HepG2 (cell line): Measurements from ENCODE around the gene MARK2. TPM values are rescaled to one million over a fixed set of nuclear protein-coding genes. Genes with fewer than 3 reads are reported as not detected.

Experiments used
- JDP2 ChIP-seq: sonication (generic); formaldehyde crosslinking; IDR thresholded peaks from 2 replicates; pipeline ENCODE4 v1.8.1; 2022; ENCODE audit warnings: missing genetic modification reagents, borderline replicate concordance
- PHF8 ChIP-seq: sonication (generic); formaldehyde crosslinking; IDR thresholded peaks from 2 replicates; pipeline ENCODE4 v1.5.0; 2020; ENCODE audit warnings: missing genetic modification reagents
- PLRG1 ChIP-seq: fragments of 450-650 bp; conservative IDR thresholded peaks from 2 replicates; pipeline ENCODE4 v1.6.1; 2016
- POLR2AphosphoS2 ChIP-seq: IDR thresholded peaks from 2 replicates; pipeline ENCODE4 v1.6.1; 2011; ENCODE audit warnings: low read depth, low read length, improper control_type of control experiment
- PRPF4 ChIP-seq: fragments of 200-400 bp; formaldehyde crosslinking; IDR thresholded peaks from 2 replicates; pipeline ENCODE4 v1.6.1; 2016; ENCODE audit warnings: low read length, low read depth; ENCODE audit not compliant: poor library complexity, severe bottlenecking
- RAD51 ChIP-seq: fragments of 450-650 bp; IDR thresholded peaks from 2 replicates; pipeline ENCODE4 v1.6.1; 2016; ENCODE audit warnings: borderline replicate concordance
- TP53 ChIP-seq: sonication (generic); formaldehyde crosslinking; conservative IDR thresholded peaks from 2 replicates; pipeline ENCODE4 v1.4.0; 2020; ENCODE audit warnings: missing genetic modification reagents
- ZBTB8A ChIP-seq: sonication (generic); formaldehyde crosslinking; IDR thresholded peaks from 2 replicates; pipeline ENCODE4 v1.4.0; 2020; ENCODE audit warnings: mild to moderate bottlenecking, low read depth, missing genetic modification reagents, borderline replicate concordance
- ZFP90 ChIP-seq: sonication (generic); formaldehyde crosslinking; IDR thresholded peaks from 2 replicates; pipeline ENCODE4 v1.8.0; 2022; ENCODE audit warnings: missing genetic modification reagents, mild to moderate bottlenecking, inconsistent platforms, borderline replicate concordance
- ZKSCAN8 ChIP-seq: IDR thresholded peaks from 2 replicates; pipeline ENCODE4 v1.6.1; 2016; ENCODE audit warnings: borderline replicate concordance, missing genetic modification reagents, missing compliant biosample characterization
- ZNF792 ChIP-seq: IDR thresholded peaks from 2 replicates; pipeline ENCODE4 v1.6.1; 2016
- ZNF879 ChIP-seq: sonication (generic); formaldehyde crosslinking; IDR thresholded peaks from 2 replicates; pipeline ENCODE4 v1.8.1; 2023; ENCODE audit warnings: missing genetic modification reagents
- ZSCAN25 ChIP-seq: sonication (generic); formaldehyde crosslinking; IDR thresholded peaks from 2 replicates; pipeline ENCODE4 v1.8.0; 2022; ENCODE audit warnings: mild to moderate bottlenecking, missing genetic modification reagents
- polyA plus RNA-seq, 8 experiments: library from polyadenylated mRNA; depleted of rRNA in 3 of 8; stranded (reverse) in 7 of 8; unstranded in 1 of 8; fragments of >200 nt; fragmentation: Illumina TruSeq in 4 of 8; extraction: Trizol in 4 of 8; gene quantifications; 2 replicates each; pipeline versions ENCODE4 v1.2.1 to v1.2.3, GENCODE V29; 2011 to 2016; ENCODE audit warnings: low read depth in 4 of 8, missing spikeins in 1 of 8, mixed read lengths in 1 of 8; ENCODE audit not compliant: insufficient read depth in 1 of 8
- total RNA-seq, 5 experiments: library from RNA; depleted of rRNA; stranded (reverse); fragments of >200 nt; fragmentation: Illumina TruSeq; extraction: Trizol; gene quantifications; 2 replicates each; pipeline ENCODE4 v1.2.3, GENCODE V29; 2016; ENCODE audit warnings: low read depth in 1 of 5
- TF ChIP-seq, protein P1 (sequence below): sonication (generic); formaldehyde crosslinking; IDR thresholded peaks from 2 replicates; pipeline ENCODE4 v1.4.0; 2020; ENCODE audit warnings: missing genetic modification reagents
- TF ChIP-seq, protein P2 (sequence below): sonication (generic); formaldehyde crosslinking; conservative IDR thresholded peaks from 2 replicates; pipeline ENCODE4 v1.4.0; 2020; ENCODE audit warnings: missing genetic modification reagents
- TF ChIP-seq, protein P3 (sequence below): sonication (generic); formaldehyde crosslinking; IDR thresholded peaks from 2 replicates; pipeline ENCODE4 v1.4.0; 2020; ENCODE audit warnings: mild to moderate bottlenecking, low read depth, missing genetic modification reagents

MARK2 gene
- total and polyA plus RNA-seq, 2 of the 13 experiments (the other 11 are each of a cell fraction or from before 2014, with no cell fraction given) = 13.5 to 13.9 TPM

DNA sequence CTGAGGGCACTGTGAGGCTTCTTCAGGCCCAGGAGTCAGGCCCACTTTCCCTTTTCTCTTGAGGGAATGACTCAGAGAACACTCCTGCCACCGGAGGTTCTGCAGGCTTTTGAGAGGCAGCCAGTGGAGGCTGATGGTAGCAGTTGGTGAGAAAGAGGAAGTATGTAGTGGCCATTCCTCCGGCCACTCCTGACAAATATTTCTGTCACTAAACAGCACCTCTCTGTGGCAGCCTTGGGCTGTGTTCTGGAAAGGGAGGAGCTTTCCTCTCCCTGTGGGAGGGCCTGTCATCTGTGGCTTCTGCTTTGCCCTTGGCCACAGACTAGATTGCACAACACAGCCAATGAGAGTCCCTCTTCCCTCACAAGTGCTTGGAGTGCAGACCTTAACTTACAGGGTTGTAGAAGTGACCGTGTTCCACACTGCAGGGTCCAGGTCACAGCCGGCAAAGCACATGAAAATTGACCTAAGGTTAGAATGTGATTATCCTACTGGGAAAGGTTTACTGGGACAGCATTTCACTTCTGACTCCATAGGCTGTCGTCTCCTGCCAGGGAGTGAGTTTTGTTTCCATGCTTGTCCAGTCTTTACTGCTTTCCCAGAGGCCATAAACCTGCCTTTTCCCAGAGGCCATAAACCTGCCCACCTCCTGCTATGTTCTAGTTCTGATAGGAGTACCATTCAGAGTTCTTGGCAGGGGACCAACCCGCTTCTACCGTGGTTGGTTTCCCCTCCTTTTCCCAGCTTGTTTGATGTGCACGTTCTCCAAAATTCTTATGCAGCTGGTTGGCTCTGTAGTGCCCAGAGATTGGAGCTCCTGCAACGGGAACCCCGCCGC is 33.3 kb downstream of the MARK2 start (continued):
- TF ChIP-seq ZBTB8A (CRISPR knock-in tag) (no peak), TP53 (no peak), PRPF4 (no peak), RAD51 (no peak), JDP2 (CRISPR knock-in tag) (no peak), ZKSCAN8 (CRISPR knock-in tag) (peak; percentile 68; the same call in 1 of the 2 replicates), ZFP90 (CRISPR knock-in tag) (no peak), PHF8 (CRISPR knock-in tag) (peak; percentile 27; the same call in 1 of the 2 replicates), ZNF792 (CRISPR knock-in tag) (peak; percentile 64; the same call in 1 of the 2 replicates), ZNF879 (CRISPR knock-in tag) (no peak), ZSCAN25 (peak; percentile 47; the same call in 1 of the 2 replicates), POLR2AphosphoS2 (no peak), PLRG1 (no peak)
- TF ChIP-seq, protein P1, sequence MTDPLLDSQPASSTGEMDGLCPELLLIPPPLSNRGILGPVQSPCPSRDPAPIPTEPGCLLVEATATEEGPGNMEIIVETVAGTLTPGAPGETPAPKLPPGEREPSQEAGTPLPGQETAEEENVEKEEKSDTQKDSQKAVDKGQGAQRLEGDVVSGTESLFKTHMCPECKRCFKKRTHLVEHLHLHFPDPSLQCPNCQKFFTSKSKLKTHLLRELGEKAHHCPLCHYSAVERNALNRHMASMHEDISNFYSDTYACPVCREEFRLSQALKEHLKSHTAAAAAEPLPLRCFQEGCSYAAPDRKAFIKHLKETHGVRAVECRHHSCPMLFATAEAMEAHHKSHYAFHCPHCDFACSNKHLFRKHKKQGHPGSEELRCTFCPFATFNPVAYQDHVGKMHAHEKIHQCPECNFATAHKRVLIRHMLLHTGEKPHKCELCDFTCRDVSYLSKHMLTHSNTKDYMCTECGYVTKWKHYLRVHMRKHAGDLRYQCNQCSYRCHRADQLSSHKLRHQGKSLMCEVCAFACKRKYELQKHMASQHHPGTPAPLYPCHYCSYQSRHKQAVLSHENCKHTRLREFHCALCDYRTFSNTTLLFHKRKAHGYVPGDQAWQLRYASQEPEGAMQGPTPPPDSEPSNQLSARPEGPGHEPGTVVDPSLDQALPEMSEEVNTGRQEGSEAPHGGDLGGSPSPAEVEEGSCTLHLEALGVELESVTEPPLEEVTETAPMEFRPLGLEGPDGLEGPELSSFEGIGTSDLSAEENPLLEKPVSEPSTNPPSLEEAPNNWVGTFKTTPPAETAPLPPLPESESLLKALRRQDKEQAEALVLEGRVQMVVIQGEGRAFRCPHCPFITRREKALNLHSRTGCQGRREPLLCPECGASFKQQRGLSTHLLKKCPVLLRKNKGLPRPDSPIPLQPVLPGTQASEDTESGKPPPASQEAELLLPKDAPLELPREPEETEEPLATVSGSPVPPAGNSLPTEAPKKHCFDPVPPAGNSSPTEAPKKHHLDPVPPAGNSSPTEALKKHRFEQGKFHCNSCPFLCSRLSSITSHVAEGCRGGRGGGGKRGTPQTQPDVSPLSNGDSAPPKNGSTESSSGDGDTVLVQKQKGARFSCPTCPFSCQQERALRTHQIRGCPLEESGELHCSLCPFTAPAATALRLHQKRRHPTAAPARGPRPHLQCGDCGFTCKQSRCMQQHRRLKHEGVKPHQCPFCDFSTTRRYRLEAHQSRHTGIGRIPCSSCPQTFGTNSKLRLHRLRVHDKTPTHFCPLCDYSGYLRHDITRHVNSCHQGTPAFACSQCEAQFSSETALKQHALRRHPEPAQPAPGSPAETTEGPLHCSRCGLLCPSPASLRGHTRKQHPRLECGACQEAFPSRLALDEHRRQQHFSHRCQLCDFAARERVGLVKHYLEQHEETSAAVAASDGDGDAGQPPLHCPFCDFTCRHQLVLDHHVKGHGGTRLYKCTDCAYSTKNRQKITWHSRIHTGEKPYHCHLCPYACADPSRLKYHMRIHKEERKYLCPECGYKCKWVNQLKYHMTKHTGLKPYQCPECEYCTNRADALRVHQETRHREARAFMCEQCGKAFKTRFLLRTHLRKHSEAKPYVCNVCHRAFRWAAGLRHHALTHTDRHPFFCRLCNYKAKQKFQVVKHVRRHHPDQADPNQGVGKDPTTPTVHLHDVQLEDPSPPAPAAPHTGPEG (CRISPR knock-in tag) = 0 out of 2 replicates have a peak, but pooled peaks have one; percentile 55
- TF ChIP-seq, protein P2, sequence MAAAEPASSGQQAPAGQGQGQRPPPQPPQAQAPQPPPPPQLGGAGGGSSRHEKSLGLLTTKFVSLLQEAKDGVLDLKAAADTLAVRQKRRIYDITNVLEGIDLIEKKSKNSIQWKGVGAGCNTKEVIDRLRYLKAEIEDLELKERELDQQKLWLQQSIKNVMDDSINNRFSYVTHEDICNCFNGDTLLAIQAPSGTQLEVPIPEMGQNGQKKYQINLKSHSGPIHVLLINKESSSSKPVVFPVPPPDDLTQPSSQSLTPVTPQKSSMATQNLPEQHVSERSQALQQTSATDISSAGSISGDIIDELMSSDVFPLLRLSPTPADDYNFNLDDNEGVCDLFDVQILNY (CRISPR knock-in tag) = no peak
- TF ChIP-seq, protein P3, sequence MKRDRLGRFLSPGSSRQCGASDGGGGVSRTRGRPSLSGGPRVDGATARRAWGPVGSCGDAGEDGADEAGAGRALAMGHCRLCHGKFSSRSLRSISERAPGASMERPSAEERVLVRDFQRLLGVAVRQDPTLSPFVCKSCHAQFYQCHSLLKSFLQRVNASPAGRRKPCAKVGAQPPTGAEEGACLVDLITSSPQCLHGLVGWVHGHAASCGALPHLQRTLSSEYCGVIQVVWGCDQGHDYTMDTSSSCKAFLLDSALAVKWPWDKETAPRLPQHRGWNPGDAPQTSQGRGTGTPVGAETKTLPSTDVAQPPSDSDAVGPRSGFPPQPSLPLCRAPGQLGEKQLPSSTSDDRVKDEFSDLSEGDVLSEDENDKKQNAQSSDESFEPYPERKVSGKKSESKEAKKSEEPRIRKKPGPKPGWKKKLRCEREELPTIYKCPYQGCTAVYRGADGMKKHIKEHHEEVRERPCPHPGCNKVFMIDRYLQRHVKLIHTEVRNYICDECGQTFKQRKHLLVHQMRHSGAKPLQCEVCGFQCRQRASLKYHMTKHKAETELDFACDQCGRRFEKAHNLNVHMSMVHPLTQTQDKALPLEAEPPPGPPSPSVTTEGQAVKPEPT (CRISPR knock-in tag) = no peak
